T-helper 1 cell treated with Interleukin-12 subunit alpha and Interleukin-12 subunit beta and Interleukin-4 antibody, amounts not matched to agents 30 ng/mL and 1 ng/mL, for 36 hours (primary cell): ENCODE data around the gene BSCL2. TPM values are rescaled to one million over a fixed set of nuclear protein-coding genes. Genes with fewer than 3 reads are reported as not detected.
"Not testable (repeated sequence)": the region's sequence is repeated elsewhere in the genome, so short reads cannot be mapped to it uniquely, and the experiment has no call there.

ENCODE experiments used
- intact Hi-C: fragments of 100-400 bp; cut with micrococcal nuclease; formaldehyde crosslinking; loops from one replicate; pipeline ENCODE4 v1.15.1; 2024
- total RNA-seq: library from RNA; stranded (reverse); gene quantifications from 2 replicates; pipeline ENCODE4 v1.2.3, GENCODE V29; 2022

Gene BSCL2
- total RNA-seq, 1 donor from 2014 or later = 35.0 TPM

GRCh38 chr11:62665599-62666258 is 41.5 kb downstream of the BSCL2 start:
- intact Hi-C loops = loop anchor here (1.0 to 10.0 kb wide), 13 partner anchors 12 to 541 kb away; partner anchors contain the start of genes EML3, GANAB, HNRNPUL2 and INCENP

- intact Hi-C loops = loop anchor here (1.0 to 10.0 kb wide), 13 partner anchors 12 to 540 kb away; partner anchors contain the start of genes EML3, GANAB, HNRNPUL2 and INCENP
Observed at GRCh38 chr11:62665075-62665598, 42.1 kb downstream of the BSCL2 start, which contains the start of the genes C11orf98 and CSKMT. TSS of gene C11orf98 (minus strand) at chr11:62665210. CDS start at chr11:62665169, 41 bp downstream. TSS of gene CSKMT (plus strand) at chr11:62665312. CDS start at chr11:62665880, 568 bp downstream.

GRCh38 chr11:62664405-62665074 is 42.7 kb downstream of the BSCL2 start:
- intact Hi-C loops = loop anchor here (1.0 to 10.0 kb wide), 14 partner anchors 8 to 540 kb away; partner anchors contain the start of genes EML3, GANAB, HNRNPUL2 and INCENP

- intact Hi-C loops = no loop called here
Observed at GRCh38 chr11:62656796-62657429, 50.3 kb downstream of the BSCL2 start.

GRCh38 chr11:62654297-62654696 is 52.9 kb downstream of the BSCL2 start:
- intact Hi-C loops = no loop called here

GRCh38 chr11:62652161-62653006 is 54.8 kb downstream of the BSCL2 start:
- intact Hi-C loops = loop anchor here (1.0 kb wide), 6 partner anchors 7 to 75 kb away; partner anchors contain the start of genes C11orf98, CSKMT, HNRNPUL2 and UQCC3

GRCh38 chr11:62650283-62650682 is 56.9 kb downstream of the BSCL2 start:
- intact Hi-C loops = not testable (repeated sequence)

GRCh38 chr11:62649486-62649885 is 57.7 kb downstream of the BSCL2 start:
- intact Hi-C loops = no loop called here

GRCh38 chr11:62648967-62649364 is 58.3 kb downstream of the BSCL2 start:
- intact Hi-C loops = no loop called here

GRCh38 chr11:62648185-62648966 is 58.8 kb downstream of the BSCL2 start:
- intact Hi-C loops = no loop called here

GRCh38 chr11:62647609-62648005 is 59.6 kb downstream of the BSCL2 start:
- intact Hi-C loops = loop anchor here (2.0 kb wide), 3 partner anchors 157 to 855 kb away; partner anchors contain the start of genes FEN1, NXF1, STX5 and TEX54

- intact Hi-C loops = loop anchor here (1.0 to 2.0 kb wide), 13 partner anchors 18 to 854 kb away; partner anchors contain the start of genes C11orf98, CSKMT, EML3 and FEN1
Observed at GRCh38 chr11:62646825-62647608, 60.2 kb downstream of the BSCL2 start.

- intact Hi-C loops = loop anchor here (1.0 to 2.0 kb wide), 14 partner anchors 7 to 853 kb away; partner anchors contain the start of genes C11orf98, CSKMT, EML3 and FEN1
Observed at GRCh38 chr11:62645946-62646824, 61.0 kb downstream of the BSCL2 start, which contains the start of gene GANAB. TSS of gene GANAB (minus strand) at chr11:62646613. CDS start at chr11:62646599, 14 bp downstream.

- intact Hi-C loops = loop anchor here (1.0 kb wide), 1 partner anchor 8 kb away; the partner anchor contains the start of gene INTS5
Observed at GRCh38 chr11:62645671-62645945, 61.6 kb downstream of the BSCL2 start.

- intact Hi-C loops = no loop called here
Observed at GRCh38 chr11:62644220-62644619, 63.0 kb downstream of the BSCL2 start.
